ENCODE data around the gene TICAM2. TPM values are rescaled to one million over a fixed set of nuclear protein-coding genes. Genes with fewer than 3 reads are reported as not detected.

Gene TICAM2
- polyA plus RNA-seq, 6 donors from 2014 or later: 0.89 to 2.3 (median 1.3) TPM; not detected in 1

GRCh38 chr5:115577329-115577728, 24.9 kb downstream of the TICAM2 start:
- peaks cover 15 to 31% (median 17%) of the 10 kb centered on the region in 3 donors for H3K4me1 Mint-ChIP-seq
- DNase-seq (no peak), ATAC-seq (ENCODE audit: low read depth in 2 of 2) (no peak)
- no peak overlapping the region for H3K4me3 Mint-ChIP-seq
- no peak overlapping the region for H3K27ac Mint-ChIP-seq
- H3K36me3 Mint-ChIP-seq: peaks cover 5 to 8% of the 10 kb centered on the region in 2 donors
- H3K9me3 Mint-ChIP-seq: peaks cover 0 to 5% (median 0%) of the 10 kb centered on the region in 7 donors
- no peaks in the 10 kb centered on the region for H3K27me3 Mint-ChIP-seq

GRCh38 chr5:115575167-115576070, 26.9 kb downstream of the TICAM2 start:
- ATAC-seq (ENCODE audit: low read depth in 2 of 2): no peak
- peaks cover 0 to 5% (median 0%) of the 10 kb centered on the region in 7 donors for H3K9me3 Mint-ChIP-seq
- H3K36me3 Mint-ChIP-seq: peaks cover 0 to 2% of the 10 kb centered on the region in 2 donors
- H3K27me3 Mint-ChIP-seq: no peaks in the 10 kb centered on the region
- peaks cover 8 to 31% (median 17%) of the 10 kb centered on the region in 3 donors for H3K4me1 Mint-ChIP-seq
- H3K4me3 Mint-ChIP-seq: no peak overlapping the region
- no peak for DNase-seq
- H3K27ac Mint-ChIP-seq: peak overlapping the region in 1 of 6 donors; percentile 47

GRCh38 chr5:115573133-115573532, 29.1 kb downstream of the TICAM2 start:
- H3K27me3 Mint-ChIP-seq: no peaks in the 10 kb centered on the region
- no peak for ATAC-seq (ENCODE audit: low read depth in 2 of 2)
- H3K4me3 Mint-ChIP-seq: no peak overlapping the region
- H3K27ac Mint-ChIP-seq: no peak overlapping the region
- no peaks in the 10 kb centered on the region for H3K36me3 Mint-ChIP-seq
- DNase-seq: no peak
- peaks cover 0 to 12% (median 7%) of the 10 kb centered on the region in 3 donors for H3K4me1 Mint-ChIP-seq
- peaks cover 0 to 5% (median 0%) of the 10 kb centered on the region in 7 donors for H3K9me3 Mint-ChIP-seq

GRCh38 chr5:115571441-115571878, 30.8 kb downstream of the TICAM2 start:
- DNase-seq (no peak), ATAC-seq (ENCODE audit: low read depth in 2 of 2) (no peak)
- Mint-ChIP-seq H3K4me3 (no peak overlapping the region), H3K27ac (no peak overlapping the region), H3K9me3 (no peaks in the 10 kb centered on the region), H3K4me1 (peaks cover 0 to 12% (median 7%) of the 10 kb centered on the region in 3 donors), H3K36me3 (no peaks in the 10 kb centered on the region), H3K27me3 (no peaks in the 10 kb centered on the region)

GRCh38 chr5:115568668-115569067, 33.6 kb downstream of the TICAM2 start:
- no peak overlapping the region for H3K27ac Mint-ChIP-seq
- H3K9me3 Mint-ChIP-seq: no peaks in the 10 kb centered on the region
- no peaks in the 10 kb centered on the region for H3K4me1 Mint-ChIP-seq
- peaks cover 0 to 12% (median 0%) of the 10 kb centered on the region in 3 donors for H3K27me3 Mint-ChIP-seq
- no peak for DNase-seq
- H3K36me3 Mint-ChIP-seq: no peaks in the 10 kb centered on the region
- no peak overlapping the region for H3K4me3 Mint-ChIP-seq
- ATAC-seq (ENCODE audit: low read depth in 2 of 2): no peak

GRCh38 chr5:115565233-115565632, 37.0 kb downstream of the TICAM2 start:
- peaks cover 0 to 20% (median 1%) of the 10 kb centered on the region in 3 donors for H3K27me3 Mint-ChIP-seq
- no peaks in the 10 kb centered on the region for H3K4me1 Mint-ChIP-seq
- no peak overlapping the region for H3K27ac Mint-ChIP-seq
- ATAC-seq (ENCODE audit: low read depth in 2 of 2): no peak
- no peak for DNase-seq
- no peaks in the 10 kb centered on the region for H3K36me3 Mint-ChIP-seq
- H3K9me3 Mint-ChIP-seq: peaks cover 0 to 9% (median 4%) of the 10 kb centered on the region in 7 donors
- no peak overlapping the region for H3K4me3 Mint-ChIP-seq

GRCh38 chr5:115561176-115561575, 41.1 kb downstream of the TICAM2 start:
- no peak overlapping the region for H3K4me3 Mint-ChIP-seq
- peaks cover 0 to 22% (median 6%) of the 10 kb centered on the region in 3 donors for H3K27me3 Mint-ChIP-seq
- no peaks in the 10 kb centered on the region for H3K4me1 Mint-ChIP-seq
- H3K9me3 Mint-ChIP-seq: peaks cover 0 to 9% (median 4%) of the 10 kb centered on the region in 7 donors
- no peaks in the 10 kb centered on the region for H3K36me3 Mint-ChIP-seq
- H3K27ac Mint-ChIP-seq: no peak overlapping the region
- ATAC-seq (ENCODE audit: low read depth in 2 of 2): no peak
- DNase-seq: no peak

- no peak overlapping the region for H3K27ac Mint-ChIP-seq
- peaks cover 0 to 9% (median 4%) of the 10 kb centered on the region in 7 donors for H3K9me3 Mint-ChIP-seq
- DNase-seq (no peak), ATAC-seq (ENCODE audit: low read depth in 2 of 2) (no peak)
- no peak overlapping the region for H3K4me3 Mint-ChIP-seq
- H3K4me1 Mint-ChIP-seq: no peaks in the 10 kb centered on the region
- peaks cover 0 to 14% (median 6%) of the 10 kb centered on the region in 3 donors for H3K27me3 Mint-ChIP-seq
- no peaks in the 10 kb centered on the region for H3K36me3 Mint-ChIP-seq
Observed at GRCh38 chr5:115559524-115559923, 42.8 kb downstream of the TICAM2 start.

GRCh38 chr5:115558388-115558956, 43.8 kb downstream of the TICAM2 start:
- no peaks in the 10 kb centered on the region for H3K4me1 Mint-ChIP-seq
- peak overlapping the region in 1 of 6 donors; percentile 88 for H3K27ac Mint-ChIP-seq
- no peak overlapping the region for H3K4me3 Mint-ChIP-seq
- DNase-seq: no peak
- no peaks in the 10 kb centered on the region for H3K36me3 Mint-ChIP-seq
- H3K9me3 Mint-ChIP-seq: peaks cover 0 to 9% (median 4%) of the 10 kb centered on the region in 7 donors
- H3K27me3 Mint-ChIP-seq: peaks cover 0 to 12% (median 6%) of the 10 kb centered on the region in 3 donors
- ATAC-seq (ENCODE audit: low read depth in 2 of 2): no peak

GRCh38 chr5:115557667-115558387, 44.5 kb downstream of the TICAM2 start:
- Mint-ChIP-seq H3K9me3 (peaks cover 0 to 9% (median 4%) of the 10 kb centered on the region in 7 donors), H3K4me1 (no peaks in the 10 kb centered on the region), H3K4me3 (no peak overlapping the region), H3K27ac (peak overlapping the region in 1 of 6 donors; percentile 75), H3K27me3 (peaks cover 6 to 17% (median 11%) of the 10 kb centered on the region in 3 donors), H3K36me3 (no peaks in the 10 kb centered on the region)
- ATAC-seq (ENCODE audit: low read depth in 2 of 2): no peak
- DNase-seq: no peak

GRCh38 chr5:115556276-115556675, 46.0 kb downstream of the TICAM2 start:
- Mint-ChIP-seq H3K36me3 (no peaks in the 10 kb centered on the region), H3K4me1 (no peaks in the 10 kb centered on the region), H3K4me3 (peak overlapping the region in 1 of 8 donors; percentile 6), H3K9me3 (peaks cover 0 to 4% (median 3%) of the 10 kb centered on the region in 7 donors), H3K27ac (no peak overlapping the region), H3K27me3 (peaks cover 14 to 28% (median 20%) of the 10 kb centered on the region in 3 donors)
- no peak for ATAC-seq (ENCODE audit: low read depth in 2 of 2)
- no peak for DNase-seq

- H3K9me3 Mint-ChIP-seq: peaks cover 0 to 1% (median 0%) of the 10 kb centered on the region in 7 donors
- H3K4me1 Mint-ChIP-seq: no peaks in the 10 kb centered on the region
- no peak overlapping the region for H3K27ac Mint-ChIP-seq
- H3K4me3 Mint-ChIP-seq: no peak overlapping the region
- peaks cover 12 to 28% (median 20%) of the 10 kb centered on the region in 3 donors for H3K27me3 Mint-ChIP-seq
- DNase-seq: no peak
- no peaks in the 10 kb centered on the region for H3K36me3 Mint-ChIP-seq
- no peak for ATAC-seq (ENCODE audit: low read depth in 2 of 2)
Observed at GRCh38 chr5:115555084-115555633, 47.1 kb downstream of the TICAM2 start.

GRCh38 chr5:115553082-115553481, 49.2 kb downstream of the TICAM2 start:
- H3K36me3 Mint-ChIP-seq: no peaks in the 10 kb centered on the region
- H3K4me1 Mint-ChIP-seq: no peaks in the 10 kb centered on the region
- DNase-seq (no peak), ATAC-seq (ENCODE audit: low read depth in 2 of 2) (no peak)
- H3K27me3 Mint-ChIP-seq: peaks cover 8 to 24% (median 20%) of the 10 kb centered on the region in 3 donors
- no peaks in the 10 kb centered on the region for H3K9me3 Mint-ChIP-seq
- H3K27ac Mint-ChIP-seq: peak overlapping the region in 1 of 6 donors; percentile 3
- H3K4me3 Mint-ChIP-seq: no peak overlapping the region

Data from naive B cell (primary cell).